Stimulated activated CD4-positive, alpha-beta T cell treated with anti-CD3 and anti-CD28 coated beads, TNF-alpha, amount 100 ng/mL, for 4 hours (primary cell): ENCODE results near the gene KCNJ6.
A peak's percentile ranks its signal among the peaks of the same experiment; 100 is the strongest.

Experiments used
- DNase-seq, 3 experiments: peaks; one replicate each; pipeline ENCODE4 v3.0.0-alpha.2; 2020; ENCODE audit warnings: low read depth in 3 of 3

Gene KCNJ6

DNA sequence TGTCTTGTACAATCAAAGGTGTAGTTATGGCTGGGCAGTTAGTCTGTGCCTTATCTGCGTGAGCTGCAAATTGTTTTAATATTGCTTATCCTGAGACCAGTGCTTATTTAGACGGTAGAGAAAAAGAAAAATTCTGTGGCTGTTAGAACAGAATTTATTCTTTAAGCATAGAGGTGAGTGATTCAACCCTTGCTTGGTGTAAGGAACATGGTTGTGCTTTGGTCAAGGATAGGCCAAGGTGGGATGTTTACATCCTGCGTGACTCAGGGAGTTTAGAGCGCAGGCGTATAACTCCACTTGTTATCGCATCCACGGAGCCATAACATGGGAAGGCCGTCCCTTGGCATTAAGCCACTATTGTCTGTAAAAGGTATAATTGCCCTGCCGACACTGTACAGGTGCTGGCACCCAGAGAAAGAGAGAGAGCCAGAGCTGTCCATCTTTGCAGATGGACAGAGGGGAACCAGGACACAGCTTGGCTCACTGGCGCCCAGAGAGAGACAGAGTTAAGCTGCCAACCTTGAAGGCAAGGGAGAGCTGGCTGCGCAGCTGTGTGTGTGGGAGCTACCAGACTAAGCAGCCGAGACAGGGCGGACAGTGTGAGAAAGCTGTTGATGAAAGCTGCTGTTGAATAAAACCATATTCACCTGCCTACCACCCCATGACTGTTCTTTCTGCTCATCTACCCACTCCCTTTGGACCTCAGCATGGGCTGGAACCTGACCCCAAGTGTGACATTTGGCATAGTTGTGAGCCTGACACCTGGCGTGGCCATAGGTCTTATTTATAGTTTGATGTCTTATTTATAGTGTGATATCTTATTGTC lies 349.3 kb downstream of the KCNJ6 start:
- no peak for DNase-seq

DNA sequence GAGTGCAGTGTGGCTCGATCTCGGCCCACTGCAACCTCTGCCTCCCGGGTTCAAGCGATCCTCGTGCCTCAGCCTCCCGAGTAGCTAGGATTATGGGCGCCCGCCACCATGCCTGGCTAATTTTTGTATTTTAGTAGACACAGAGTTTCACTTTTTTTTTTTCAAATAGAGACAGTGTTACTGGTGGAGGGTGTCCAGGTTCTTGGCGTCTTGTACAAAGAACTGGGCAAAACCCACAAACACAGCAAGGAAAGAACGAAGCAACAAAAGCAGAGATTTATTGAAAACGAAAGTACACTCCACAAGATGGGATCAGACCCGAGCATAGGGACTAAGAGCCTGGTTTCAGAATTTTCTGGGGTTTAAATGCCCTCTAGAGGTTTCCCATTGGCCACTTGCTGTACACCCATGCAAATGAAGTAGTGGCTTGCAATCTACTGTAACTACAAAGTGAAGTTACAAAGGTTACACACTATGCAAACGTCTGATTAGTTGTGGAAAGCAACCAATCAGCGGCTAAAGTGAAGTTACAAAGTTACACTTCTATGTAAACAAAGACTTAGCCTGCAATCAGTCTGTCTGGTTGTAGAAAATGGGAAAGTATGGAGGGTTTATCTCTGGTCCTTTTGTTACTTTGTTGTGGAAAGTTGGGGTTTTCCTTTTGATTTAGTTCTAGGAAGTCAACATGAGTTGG lies 350.6 kb downstream of the KCNJ6 start:
- DNase-seq: no peak

DNA sequence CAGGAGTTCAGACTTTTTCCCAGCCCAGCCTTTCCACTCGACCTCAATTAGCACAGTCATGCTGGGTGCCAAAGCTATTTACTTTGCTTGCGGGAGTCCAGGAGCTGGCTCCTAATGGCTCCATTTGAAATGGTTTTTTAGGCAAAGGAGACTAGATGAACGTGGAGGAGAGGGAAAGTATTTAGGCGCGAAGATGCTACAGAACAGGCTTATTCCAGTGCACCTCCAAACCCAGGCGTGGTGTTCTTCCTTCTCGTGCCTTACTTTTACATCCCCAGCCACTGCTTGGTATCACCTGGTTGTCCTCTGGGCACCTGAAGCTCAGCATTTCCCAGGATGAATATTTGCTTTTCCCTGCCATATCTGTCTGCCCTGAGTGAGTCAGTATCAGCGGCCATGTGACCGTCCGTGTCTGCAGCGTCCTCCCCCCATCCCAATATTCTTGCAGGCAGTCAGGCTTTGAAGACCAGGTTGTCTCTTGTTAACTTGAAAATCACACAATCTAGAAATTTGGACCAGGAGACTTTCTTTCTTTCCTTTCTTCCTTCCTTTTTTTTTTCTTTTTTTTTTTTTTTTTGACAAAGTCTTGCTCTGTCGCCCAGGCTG lies 351.2 kb downstream of the KCNJ6 start:
- DNase-seq: no peak

DNA sequence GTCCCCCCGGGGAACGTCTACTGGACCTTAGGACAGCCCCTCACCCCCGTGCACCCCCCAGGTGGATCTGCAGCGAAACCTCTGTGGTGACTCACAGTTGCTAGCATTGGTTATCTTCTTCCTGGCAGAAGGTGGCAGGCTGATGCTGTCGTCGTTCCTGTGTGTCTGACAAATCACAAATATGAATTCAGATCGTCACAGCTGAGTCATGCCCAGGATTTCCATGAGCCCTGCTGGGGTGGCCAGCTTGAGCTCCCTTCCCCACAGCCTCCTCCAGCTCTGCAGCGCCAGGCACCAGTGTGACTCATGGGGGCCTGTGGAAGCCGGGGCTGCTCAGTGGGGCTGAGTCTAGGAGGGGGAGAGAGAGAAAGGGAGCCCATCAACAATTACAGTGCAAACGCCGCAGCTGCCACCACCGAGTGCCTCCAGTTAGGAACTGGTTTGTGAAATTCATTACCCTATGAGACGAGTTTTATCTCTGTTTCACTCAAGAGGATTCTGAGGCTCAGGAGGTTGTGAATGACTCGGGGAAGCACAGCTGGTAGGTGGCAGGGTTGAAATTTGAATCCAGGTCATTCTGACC lies 351.8 kb downstream of the KCNJ6 start:
- DNase-seq: peak; percentile 65 to 91 (median 84)

DNA sequence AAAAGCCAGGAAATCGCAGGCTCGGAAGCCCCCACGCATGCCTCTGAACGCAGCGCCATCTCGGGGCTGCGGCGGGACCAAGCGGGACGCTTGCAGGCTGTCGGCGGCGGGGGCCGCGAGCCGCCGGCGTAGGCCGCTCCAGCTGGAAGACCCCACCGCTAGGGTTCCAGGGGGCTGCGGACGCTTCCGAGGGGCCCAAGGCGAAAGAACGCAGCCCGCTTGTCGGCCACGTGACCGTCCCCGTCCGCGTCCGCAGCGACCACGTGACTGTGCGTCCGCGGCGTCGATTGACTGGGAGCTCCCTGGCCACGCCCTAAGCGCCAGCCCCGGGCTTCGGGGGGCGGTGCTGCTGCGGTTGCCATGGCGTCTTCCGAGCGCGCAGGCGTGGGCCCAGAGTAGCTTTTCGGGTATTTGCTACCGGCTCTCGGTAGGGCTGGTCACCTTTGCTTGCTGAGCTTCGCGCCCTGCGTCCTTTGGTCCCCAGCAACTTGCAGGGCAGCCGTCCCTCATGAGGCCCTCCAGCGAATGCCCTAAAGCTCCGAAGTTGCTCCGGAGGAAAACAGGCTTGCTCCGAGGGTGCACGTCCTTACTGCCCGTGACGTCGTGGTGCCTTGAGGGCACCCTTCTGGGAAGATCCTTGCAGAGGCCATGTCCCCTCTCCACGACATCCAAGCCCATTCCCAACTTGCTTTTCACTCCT lies 352.5 kb downstream of the KCNJ6 start:
- DNase-seq: peak; percentile 76 to 85 (median 79)

DNA sequence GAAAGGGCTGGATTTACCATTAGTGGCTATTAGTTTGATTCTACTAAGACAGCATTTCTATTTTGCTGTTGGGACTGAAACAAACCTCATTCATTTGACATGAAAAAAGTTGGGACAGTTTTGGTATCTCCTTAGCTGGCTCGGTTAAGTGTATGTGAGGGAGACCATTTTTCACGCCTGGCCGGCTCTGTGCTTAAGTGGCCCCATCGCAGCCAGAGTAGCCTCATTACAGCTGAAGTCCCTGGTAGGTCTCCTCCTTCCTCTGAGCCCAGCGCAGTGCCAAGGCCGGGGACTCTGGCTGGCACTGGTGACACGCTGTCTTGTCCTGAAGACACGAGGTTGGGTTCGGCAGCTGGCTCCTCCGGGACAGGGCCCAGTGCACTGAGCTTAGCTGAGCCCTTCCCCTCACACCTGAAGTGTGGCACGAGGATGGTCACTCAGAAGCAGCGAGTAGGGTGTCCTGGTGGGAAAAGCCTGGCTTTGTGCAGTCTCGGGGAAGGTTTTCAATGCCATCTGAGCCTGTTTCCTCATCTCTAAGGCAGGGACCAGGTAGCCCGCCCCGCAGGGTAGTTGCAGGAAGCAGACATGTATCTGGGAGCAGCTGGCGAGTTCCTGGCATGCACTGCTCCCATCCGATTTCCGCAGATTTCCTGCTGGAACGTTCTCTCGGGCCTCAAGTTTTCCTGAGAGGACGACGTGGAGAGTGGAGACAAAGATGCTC lies 353.2 kb downstream of the KCNJ6 start:
- DNase-seq: no peak

DNA sequence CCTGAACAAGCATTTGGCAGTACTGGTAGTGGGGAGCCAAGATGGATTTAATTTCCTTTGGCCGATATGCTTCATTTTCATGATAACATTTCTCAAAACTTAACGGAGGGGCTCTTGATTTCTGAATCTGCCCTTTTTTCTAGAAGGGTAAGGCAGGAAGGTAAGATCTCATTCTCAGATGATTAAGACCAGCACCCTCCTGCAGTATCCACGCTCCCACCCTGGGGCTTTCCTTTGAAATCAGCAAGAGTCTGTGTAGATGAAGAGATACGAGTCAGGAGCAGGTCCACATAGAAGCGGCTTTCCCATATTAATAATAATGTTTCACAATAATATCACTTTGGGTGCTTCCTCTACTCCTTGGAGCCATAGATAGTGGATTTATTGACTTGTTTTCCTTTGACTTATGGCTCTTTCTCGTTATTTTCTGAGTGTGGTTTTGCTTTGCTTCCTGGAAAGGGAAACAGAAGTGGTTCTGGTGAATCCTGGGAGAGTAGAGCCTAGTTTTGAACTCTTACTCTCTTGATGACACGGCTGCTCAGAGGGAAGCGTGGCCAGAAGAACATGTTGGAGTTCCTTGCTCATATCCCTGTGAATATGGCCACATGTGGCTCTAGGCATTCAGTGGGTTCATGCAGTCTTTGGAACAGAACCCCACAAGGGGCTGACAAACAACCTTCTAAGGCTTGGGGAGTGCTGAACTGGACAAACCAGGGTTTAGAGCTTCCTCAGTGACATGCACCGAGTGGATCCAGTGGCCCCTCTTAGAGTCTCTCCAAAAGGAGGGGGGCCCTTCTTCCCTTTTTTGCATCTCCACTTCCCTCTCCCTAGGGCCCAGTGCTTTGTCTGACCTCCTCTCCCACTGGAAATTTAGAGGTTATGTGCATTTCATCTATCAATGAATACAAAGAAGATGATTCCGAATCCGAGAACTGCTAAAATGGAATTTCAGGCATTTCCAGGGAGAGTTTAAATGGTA lies 354.0 kb downstream of the KCNJ6 start:
- DNase-seq: no peak

DNA sequence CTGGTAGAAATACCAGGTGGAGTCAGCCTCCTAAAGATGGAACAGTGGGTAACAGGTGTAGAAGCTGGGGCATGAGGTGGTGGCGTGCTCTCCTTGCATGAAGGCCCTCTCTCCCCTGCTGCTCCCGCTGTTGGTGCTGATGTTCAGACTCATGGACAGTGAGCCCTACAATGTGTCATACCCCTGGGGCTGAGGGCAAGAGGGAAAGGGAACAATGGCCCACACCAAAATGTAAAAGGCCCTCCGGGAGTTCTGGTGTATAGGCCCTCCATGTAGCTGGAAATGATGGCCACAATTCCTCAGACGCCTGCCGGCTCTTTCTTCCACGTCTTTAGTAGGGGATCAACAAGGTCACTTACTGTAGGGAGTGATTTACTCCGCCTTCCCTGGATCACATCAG lies 354.8 kb downstream of the KCNJ6 start:
- DNase-seq: no peak

DNA sequence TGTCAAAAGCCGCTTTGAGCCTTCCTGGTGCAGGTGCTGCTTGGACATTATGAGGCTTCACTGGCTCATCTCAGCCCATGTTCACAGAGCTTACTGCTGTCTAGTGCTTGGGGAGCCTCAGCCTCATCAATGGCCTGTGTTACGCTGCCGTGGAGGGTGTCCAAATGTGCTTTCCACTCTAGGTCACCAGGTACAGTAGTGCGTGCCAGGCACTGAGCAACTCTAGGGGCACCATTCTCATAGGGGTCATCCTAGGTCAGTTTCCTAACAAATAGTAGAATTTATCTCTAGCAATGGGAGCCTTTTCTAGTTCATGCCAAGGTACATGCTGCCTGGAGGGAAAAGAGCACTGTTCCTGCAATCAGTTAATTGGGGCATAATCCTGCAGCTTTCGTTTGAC lies 355.9 kb downstream of the KCNJ6 start:
- DNase-seq: no peak

DNA sequence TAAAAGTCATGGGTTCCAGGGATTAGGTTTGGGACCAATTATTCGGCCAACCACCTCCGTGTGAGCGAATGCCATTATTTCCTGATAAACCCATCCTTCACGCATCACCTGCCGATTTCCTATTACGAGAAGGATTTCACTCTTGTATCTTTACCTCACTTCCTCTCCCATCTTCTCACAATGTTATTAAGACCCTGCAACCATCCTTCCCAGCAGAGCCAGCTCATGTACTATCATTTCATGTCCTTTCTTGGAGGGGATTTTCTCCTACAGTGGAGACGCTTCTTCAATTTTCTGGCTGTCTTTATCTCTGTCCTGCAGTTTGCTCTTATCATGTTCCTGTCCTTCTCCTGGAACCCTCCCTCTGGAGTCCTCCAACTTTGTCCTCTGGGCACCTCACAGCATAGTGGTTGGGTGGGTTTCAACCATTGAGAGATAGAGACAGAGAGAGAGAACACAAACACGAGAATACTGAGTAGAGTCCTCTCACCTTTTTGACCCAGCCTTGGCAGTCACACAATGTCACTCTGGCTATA lies 357.5 kb downstream of the KCNJ6 start:
- no peak for DNase-seq
